HG02943 (cell line): ENCODE data around the gene TMPRSS6.

Source experiments
- ATAC-seq: cut with Tn5 transposase; IDR thresholded peaks from one replicate; pipeline ENCODE4 v1.9.1; 2021; ENCODE audit warnings: mild to moderate bottlenecking, low read depth, moderate library complexity; ENCODE audit not compliant: unreplicated experiment

TMPRSS6 gene

GRCh38 chr22:37069719-37070118, 39.8 kb downstream of the TMPRSS6 start:
- no peak for ATAC-seq

GRCh38 chr22:37069319-37069718, 40.2 kb downstream of the TMPRSS6 start:
- no peak for ATAC-seq

- ATAC-seq, result no peak
Observed at GRCh38 chr22:37068859-37069258, 40.7 kb downstream of the TMPRSS6 start.

- ATAC-seq, result no peak
Observed at GRCh38 chr22:37067428-37067827, 42.1 kb downstream of the TMPRSS6 start.

GRCh38 chr22:37065961-37066360, 43.6 kb downstream of the TMPRSS6 start:
- no peak for ATAC-seq

GRCh38 chr22:37065180-37065579, 44.3 kb downstream of the TMPRSS6 start:
- no peak for ATAC-seq

GRCh38 chr22:37064553-37064952, 45.0 kb downstream of the TMPRSS6 start:
- ATAC-seq, result no peak

- ATAC-seq, result no peak
Observed at GRCh38 chr22:37063431-37064420, 45.8 kb downstream of the TMPRSS6 start.

GRCh38 chr22:37062702-37063381, 46.7 kb downstream of the TMPRSS6 start:
- ATAC-seq, result no peak

GRCh38 chr22:37062376-37062675, 47.2 kb downstream of the TMPRSS6 start:
- no peak for ATAC-seq

GRCh38 chr22:37061611-37062375, 47.7 kb downstream of the TMPRSS6 start:
- ATAC-seq, result no peak

GRCh38 chr22:37060801-37061610, 48.5 kb downstream of the TMPRSS6 start:
- no peak for ATAC-seq

GRCh38 chr22:37059876-37060449, 49.5 kb downstream of the TMPRSS6 start:
- ATAC-seq, result no peak

GRCh38 chr22:37058917-37059701, 50.4 kb downstream of the TMPRSS6 start:
- ATAC-seq, result no peak

- ATAC-seq, result no peak
Observed at GRCh38 chr22:37057796-37058510, 51.6 kb downstream of the TMPRSS6 start.

- ATAC-seq, result no peak
Observed at GRCh38 chr22:37057226-37057625, 52.3 kb downstream of the TMPRSS6 start.

GRCh38 chr22:37056246-37056645, 53.3 kb downstream of the TMPRSS6 start:
- no peak for ATAC-seq

- ATAC-seq, result no peak
Observed at GRCh38 chr22:37054600-37055365, 54.7 kb downstream of the TMPRSS6 start.
